T-helper 1 cell (primary cell): ENCODE measurements around the gene ZFP92.

Experiments
- DNase-seq, 5 donors: peaks; one replicate each; pipeline ENCODE4 v3.0.0-alpha.2; 2012 to 2020

Gene ZFP92

GRCh38 chrX:153409414-153410101 lies 1.7 kb upstream of the ZFP92 start:
- DNase-seq: no peak

DNA sequence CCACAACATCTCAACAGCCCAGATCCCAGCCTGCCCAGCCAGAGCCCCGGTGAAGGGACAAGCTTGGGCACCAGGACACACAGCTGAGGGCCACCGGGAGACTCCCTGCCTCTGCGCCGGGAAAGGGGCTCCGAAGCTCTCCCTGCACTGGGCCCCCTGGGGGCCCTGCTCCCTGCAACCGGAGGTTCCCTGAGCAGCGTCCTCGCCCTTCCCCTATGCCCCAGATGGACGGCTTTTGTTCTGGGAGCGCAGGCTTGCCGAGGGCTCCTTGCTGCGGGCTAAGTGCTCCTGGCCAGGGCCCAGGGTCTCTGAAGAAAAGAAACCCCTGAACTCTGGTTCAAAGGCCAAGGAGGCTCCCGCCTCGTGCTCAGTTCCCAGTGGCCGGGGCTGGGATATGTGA lies 899 bp upstream of the ZFP92 start:
- DNase-seq: no peak

GRCh38 chrX:153410888-153411254 lies 401 bp upstream of the ZFP92 start:
- no peak for DNase-seq

GRCh38 chrX:153411988-153412574 lies 809 bp downstream of the ZFP92 start:
- DNase-seq: no peak

- no peak for DNase-seq
Observed at GRCh38 chrX:153412746-153413720, 1.8 kb downstream of the ZFP92 start.

GRCh38 chrX:153413731-153414130 lies 2.5 kb downstream of the ZFP92 start:
- no peak for DNase-seq

- no peak for DNase-seq
Observed at GRCh38 chrX:153414856-153415510, 3.7 kb downstream of the ZFP92 start.

- DNase-seq: no peak
Observed at GRCh38 chrX:153416781-153417450, 5.6 kb downstream of the ZFP92 start.

DNA sequence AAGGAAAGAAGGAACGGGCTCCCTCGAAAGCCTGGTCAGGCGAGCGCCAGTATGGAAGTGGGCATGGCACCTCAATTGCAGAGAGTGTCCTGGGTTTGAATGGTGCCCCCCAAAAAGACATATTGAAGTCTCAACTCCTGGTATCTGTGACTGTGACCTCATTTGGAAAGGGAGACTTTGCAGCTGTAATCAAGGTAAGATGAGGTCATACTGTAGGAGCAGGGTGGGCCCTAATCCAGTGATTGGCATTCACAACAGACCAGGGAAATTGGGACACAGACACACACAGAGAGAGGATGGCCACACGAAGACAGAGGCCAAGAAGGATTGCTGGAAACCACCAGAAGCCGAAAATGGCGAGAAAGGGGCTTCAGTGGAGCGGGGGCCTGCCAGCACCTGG lies 6.4 kb downstream of the ZFP92 start:
- no peak for DNase-seq

GRCh38 chrX:153420851-153421599 lies 9.8 kb downstream of the ZFP92 start:
- DNase-seq: no peak

- DNase-seq: no peak
Observed at GRCh38 chrX:153421856-153422255, 10.6 kb downstream of the ZFP92 start.

DNA sequence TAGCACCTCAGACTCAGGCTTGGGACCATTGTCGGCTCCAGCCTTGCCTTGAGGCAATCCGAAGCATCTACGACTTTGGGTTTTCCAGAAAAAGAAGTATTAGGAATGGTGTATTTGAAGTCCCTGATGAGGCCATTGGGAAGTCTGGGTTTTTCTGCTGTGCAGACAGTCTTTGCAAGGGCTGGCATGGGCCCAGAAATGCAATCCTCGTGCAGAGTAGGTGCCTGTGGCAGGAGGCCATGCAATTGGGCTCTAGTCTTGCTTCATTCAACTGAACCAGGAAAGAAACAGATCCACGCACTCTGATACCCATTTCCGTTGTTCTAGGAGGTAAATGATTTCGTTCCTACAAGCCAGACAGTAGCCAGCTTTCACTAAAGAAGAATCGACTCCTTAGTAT lies 12.4 kb downstream of the ZFP92 start:
- DNase-seq: no peak

GRCh38 chrX:153426204-153426603 lies 14.9 kb downstream of the ZFP92 start:
- no peak for DNase-seq

DNA sequence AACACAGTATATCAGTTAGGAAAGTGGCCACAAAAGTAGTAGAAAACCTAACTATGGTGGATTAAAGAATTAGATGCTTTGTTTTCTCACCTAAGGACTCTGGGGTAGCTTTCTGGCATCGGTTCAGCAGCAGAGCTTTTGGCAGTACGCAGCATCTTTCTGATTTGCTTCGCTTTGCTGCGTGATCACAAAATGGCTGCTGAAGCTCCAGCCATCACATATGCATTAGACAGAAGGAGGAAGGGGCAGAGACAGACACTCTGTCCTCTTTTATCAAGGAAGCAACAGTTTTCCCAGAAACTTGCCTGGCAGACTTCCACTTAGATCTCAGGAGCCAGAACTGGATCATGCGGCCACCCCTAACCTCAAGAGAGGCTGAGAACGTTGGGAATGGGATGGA lies 19.5 kb downstream of the ZFP92 start:
- DNase-seq: no peak

DNA sequence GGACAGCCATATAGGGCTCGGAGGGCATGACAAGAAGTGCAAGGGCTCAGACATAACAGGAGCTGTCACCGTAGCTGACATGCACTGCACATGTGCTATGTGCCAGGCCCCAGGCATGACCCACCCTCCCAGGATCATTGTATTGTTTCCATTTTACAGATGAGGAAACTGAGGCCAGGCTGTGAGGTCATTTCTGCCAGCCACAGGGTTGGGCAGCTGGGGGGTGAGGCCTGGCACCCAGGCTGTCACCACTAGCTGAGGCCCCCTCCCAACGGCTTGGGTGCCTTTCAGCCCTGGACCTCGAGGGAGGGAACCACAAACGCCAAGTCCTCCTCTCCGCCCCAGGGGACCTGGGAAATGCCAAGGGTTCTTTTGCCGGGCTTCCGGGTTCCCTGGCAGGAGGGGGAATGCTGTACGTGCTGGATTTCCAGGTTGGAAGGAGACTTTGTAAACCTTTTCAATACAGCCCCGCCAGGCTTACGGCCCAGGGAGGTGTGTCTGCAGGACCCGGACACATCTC lies 21.9 kb downstream of the ZFP92 start:
- DNase-seq: no peak

GRCh38 chrX:153433781-153434285 lies 22.6 kb downstream of the ZFP92 start:
- DNase-seq: no peak

- no peak for DNase-seq
Observed at GRCh38 chrX:153434801-153435200, 23.5 kb downstream of the ZFP92 start.

GRCh38 chrX:153435845-153436244 lies 24.6 kb downstream of the ZFP92 start:
- no peak for DNase-seq

DNA sequence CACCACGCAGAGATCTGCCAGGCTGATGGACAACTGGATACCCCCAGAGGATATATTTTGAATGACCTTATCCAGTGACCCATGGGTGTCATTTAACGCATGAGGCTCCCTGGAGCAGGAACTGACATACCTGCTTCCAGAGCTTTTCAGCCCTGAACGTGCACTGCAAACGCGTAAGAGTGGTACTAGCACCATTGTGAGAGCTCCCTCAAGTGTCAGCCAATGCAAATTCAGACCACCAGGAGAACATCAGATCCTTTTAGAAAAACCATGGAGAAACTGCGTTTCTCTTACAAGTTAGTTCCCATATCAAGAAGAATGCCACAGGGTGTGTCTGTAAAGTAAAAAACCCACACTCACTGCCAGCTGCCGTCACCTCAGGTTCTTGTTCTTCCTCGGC lies 27.3 kb downstream of the ZFP92 start:
- no peak for DNase-seq

DNA sequence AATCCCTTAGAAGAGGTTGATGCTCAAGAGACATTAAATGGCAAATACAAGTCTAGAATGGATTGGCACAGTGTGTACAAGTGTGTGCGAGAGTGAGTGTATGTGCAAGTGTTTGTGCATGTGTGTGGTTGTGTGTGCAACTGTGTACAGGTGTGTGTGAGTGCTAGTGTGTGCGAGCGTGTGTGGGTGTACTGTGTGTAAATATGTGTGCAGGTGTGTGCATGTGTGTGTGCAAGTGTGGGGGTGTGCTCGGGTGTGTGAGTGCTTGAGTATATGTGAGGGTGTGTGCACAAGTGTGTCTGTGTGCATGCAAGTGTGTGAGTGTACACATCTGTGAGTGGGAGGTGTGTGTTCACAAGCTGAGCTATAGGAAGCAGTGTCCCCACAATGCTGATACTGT lies 28.7 kb downstream of the ZFP92 start:
- no peak for DNase-seq

DNA sequence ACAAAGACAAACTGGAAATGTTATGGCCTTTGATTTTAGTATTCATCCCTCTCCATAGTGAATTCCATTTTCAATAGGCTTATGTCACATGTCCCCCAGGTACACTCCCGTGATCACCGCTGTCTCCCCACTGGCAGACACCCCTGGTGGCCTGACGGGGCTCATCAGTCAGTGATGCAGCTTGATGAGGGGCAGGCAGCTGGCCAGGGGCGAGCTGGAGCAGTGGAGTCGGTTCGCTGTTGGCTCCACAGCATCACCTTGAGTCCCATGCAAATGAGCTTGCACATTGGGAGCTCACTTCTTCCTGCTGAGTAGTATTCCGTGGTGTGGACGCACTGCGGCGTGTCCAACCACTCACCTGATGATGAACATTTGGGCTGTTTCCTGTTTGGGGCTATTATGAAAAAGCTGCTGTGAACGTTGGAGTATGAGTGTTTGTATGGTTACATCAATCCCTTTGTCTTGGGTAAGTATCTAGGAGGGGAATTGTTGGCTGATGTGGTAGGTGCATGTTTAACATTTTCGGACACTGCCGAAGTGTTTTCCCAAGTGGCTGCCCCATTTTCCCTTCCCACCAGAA lies 29.4 kb downstream of the ZFP92 start:
- DNase-seq: no peak
